H7 (cell line): ENCODE results near the gene ZNF57. TPM values are rescaled to one million over a fixed set of nuclear protein-coding genes. Genes with fewer than 3 reads are reported as not detected.
"Not testable (repeated sequence)": the region's sequence is repeated elsewhere in the genome, so short reads cannot be mapped to it uniquely, and the experiment has no call there.

Source experiments
- DNase-seq: peaks from one replicate; pipeline ENCODE4 v3.0.0; 2012
- H3K27me3 ChIP-seq: 2 replicates; pipeline ENCODE4 v1.6.0; 2011; ENCODE audit warnings: mild to moderate bottlenecking, low read length; ENCODE audit not compliant: control insufficient read depth, insufficient read depth
- H3K36me3 ChIP-seq: replicated peaks from 2 replicates; pipeline ENCODE4 v1.5.1; 2011; ENCODE audit warnings: low read length; ENCODE audit not compliant: control insufficient read depth, insufficient read depth
- H3K4me3 ChIP-seq: 2 replicates; pipeline ENCODE4 v1.5.1; 2011; ENCODE audit warnings: low read depth, mild to moderate bottlenecking, control low read depth, low read length, moderate library complexity; ENCODE audit not compliant: insufficient read depth
- total RNA-seq: library from RNA; depleted of rRNA; stranded (reverse); fragments of >200 nt; shearing (Covaris generic); gene quantifications from 2 replicates; pipeline ENCODE4 v1.2.3, GENCODE V29; 2014; rRNA removed

ZNF57 gene
- total RNA-seq, 1 experiment from 2014 or later, result 1.7 TPM

GRCh38 chr19:2957160-2957559 lies 56.4 kb downstream of the ZNF57 start:
- Histone ChIP-seq H3K4me3 (no peak overlapping the region), H3K27me3 (no peaks in the 10 kb centered on the region), H3K36me3 (no peaks in the 10 kb centered on the region)
- no peak for DNase-seq

GRCh38 chr19:2960120-2960519 lies 59.4 kb downstream of the ZNF57 start:
- Histone ChIP-seq H3K27me3 (no peaks in the 10 kb centered on the region), H3K36me3 (no peaks in the 10 kb centered on the region), H3K4me3 (no peak overlapping the region)
- no peak for DNase-seq

- Histone ChIP-seq H3K27me3 (no peaks in the 10 kb centered on the region), H3K36me3 (no peaks in the 10 kb centered on the region), H3K4me3 (no peak overlapping the region)
- DNase-seq, result peak; percentile 91
These were observed 61.4 kb downstream of the ZNF57 start for GRCh38 chr19:2962018-2962670.

- no peak for DNase-seq
- Histone ChIP-seq H3K27me3 (no peaks in the 10 kb centered on the region), H3K36me3 (no peaks in the 10 kb centered on the region), H3K4me3 (no peak overlapping the region)
These were observed 62.4 kb downstream of the ZNF57 start for GRCh38 chr19:2963122-2963521.

GRCh38 chr19:2963631-2964030 lies 62.9 kb downstream of the ZNF57 start:
- not testable (repeated sequence) for H3K27me3 ChIP-seq, DNase-seq, H3K36me3 ChIP-seq

GRCh38 chr19:2964874-2965273 lies 64.1 kb downstream of the ZNF57 start:
- no peak overlapping the region for H3K4me3 ChIP-seq
- no peaks in the 10 kb centered on the region for H3K27me3 ChIP-seq
- DNase-seq, result no peak
- no peaks in the 10 kb centered on the region for H3K36me3 ChIP-seq

More at GRCh38 chr19:2963631-2964030, 62.9 kb downstream of the ZNF57 start:
- not testable (repeated sequence) for H3K4me3 ChIP-seq

GRCh38 chr19:2967972-2968371 lies 67.2 kb downstream of the ZNF57 start:
- Histone ChIP-seq H3K36me3 (no peaks in the 10 kb centered on the region), H3K4me3 (no peak overlapping the region), H3K27me3 (no peaks in the 10 kb centered on the region)
- DNase-seq, result no peak

Other genes starting within 250 kb of the ZNF57 start
- 1.1 and 1.5 TPM in 2 replicates for gene GNG7, start 198.2 kb upstream of the ZNF57 start, total RNA-seq
- 8.2 and 12.2 TPM in 2 replicates for gene DIRAS1, start 179.6 kb upstream of the ZNF57 start, total RNA-seq
- gene SLC39A3, start 160.9 kb upstream of the ZNF57 start, total RNA-seq, result 42.5 and 45.8 TPM in 2 replicates
- gene SGTA, start 117.7 kb upstream of the ZNF57 start, total RNA-seq, result 97.4 and 103 TPM in 2 replicates
- 206 and 287 TPM in 2 replicates for gene THOP1, start 115.4 kb upstream of the ZNF57 start, total RNA-seq
- gene ZNF554, start 81.1 kb upstream of the ZNF57 start, total RNA-seq, result 5.3 and 6.8 TPM in 2 replicates
- gene ZNF555, start 59.5 kb upstream of the ZNF57 start, total RNA-seq, result 1.9 and 2.0 TPM in 2 replicates
- gene ZNF556, start 33.6 kb upstream of the ZNF57 start, total RNA-seq, result under 0.01 TPM in 2 replicates
- 4.6 and 5.5 TPM in 2 replicates for gene ZNF77, start 44.0 kb downstream of the ZNF57 start, total RNA-seq
- gene TLE6, start 76.6 kb downstream of the ZNF57 start, total RNA-seq, result 10.4 and 14.2 TPM in 2 replicates
- 9.6 and 18.7 TPM in 2 replicates for gene TLE2, start 128.4 kb downstream of the ZNF57 start, total RNA-seq
- 300 and 386 TPM in 2 replicates for gene TLE5, start 161.6 kb downstream of the ZNF57 start, total RNA-seq
- 30.0 and 35.0 TPM in 2 replicates for gene GNA11, start 193.4 kb downstream of the ZNF57 start, total RNA-seq
- gene GNA15, start 235.1 kb downstream of the ZNF57 start, total RNA-seq, result not detected in 2 replicates